Activated effector memory CD4-positive, alpha-beta T cell treated with Interleukin-2 at 50 U/mL for 16 hours (primary cell): ENCODE measurements around the gene RNF224.
"Not testable (repeated sequence)": the region's sequence is repeated elsewhere in the genome, so short reads cannot be mapped to it uniquely, and the experiment has no call there.

Experiments used
- DNase-seq: peaks from one replicate; pipeline ENCODE4 v3.0.0-alpha.2; 2020

Gene RNF224

DNA sequence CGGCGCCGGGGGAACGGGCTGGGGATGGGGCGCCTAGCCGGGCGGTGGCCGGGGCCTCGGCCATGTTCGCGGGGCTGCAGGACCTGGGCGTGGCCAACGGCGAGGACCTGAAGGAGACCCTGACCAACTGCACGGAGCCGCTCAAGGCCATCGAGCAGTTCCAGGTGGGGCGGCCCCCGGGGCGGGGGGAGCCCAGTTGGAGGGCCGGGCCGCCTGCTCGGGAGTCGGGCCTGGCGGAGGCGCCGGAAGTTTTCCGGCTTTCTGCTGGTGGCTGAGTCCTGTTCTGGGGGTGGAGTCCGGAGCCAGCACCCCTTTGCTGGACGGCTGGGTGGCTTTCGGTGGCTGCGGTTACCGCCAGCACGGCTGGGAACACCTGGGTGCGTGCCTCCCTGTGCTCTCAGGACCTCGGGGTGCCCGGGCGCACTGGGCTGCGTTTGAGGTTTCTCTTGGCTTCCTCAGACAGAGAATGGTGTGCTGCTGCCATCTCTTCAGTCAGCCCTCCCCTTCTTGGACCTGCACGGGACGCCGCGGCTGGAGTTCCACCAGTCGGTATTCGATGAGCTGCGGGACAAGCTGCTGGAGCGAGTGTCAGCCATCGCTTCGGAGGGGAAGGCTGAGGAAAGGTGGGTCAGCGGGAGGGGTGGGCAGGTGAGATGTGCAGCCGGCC, 28.3 kb downstream of the RNF224 start:
- no peak for DNase-seq

GRCh38 chr9:137256362-137256761, 29.1 kb downstream of the RNF224 start:
- no peak for DNase-seq

DNA sequence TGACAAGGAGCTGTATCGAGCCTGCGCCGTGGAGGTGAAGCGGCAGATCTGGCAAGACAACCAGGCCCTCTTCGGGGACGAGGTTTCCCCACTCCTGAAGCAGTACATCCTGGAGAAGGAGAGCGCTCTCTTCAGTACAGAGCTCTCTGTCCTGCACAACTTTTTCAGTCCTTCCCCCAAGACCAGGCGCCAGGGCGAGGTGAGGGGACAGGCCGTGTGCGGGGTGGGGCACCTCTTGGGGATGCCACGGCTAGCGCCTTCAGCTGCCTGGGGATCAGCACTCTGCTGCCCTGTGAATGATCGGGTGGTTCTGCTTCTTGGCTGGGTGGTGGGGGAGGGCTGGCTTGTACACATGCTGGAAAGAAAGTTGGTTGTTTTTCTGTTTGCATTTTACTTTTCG, 29.6 kb downstream of the RNF224 start:
- DNase-seq, result no peak

DNA sequence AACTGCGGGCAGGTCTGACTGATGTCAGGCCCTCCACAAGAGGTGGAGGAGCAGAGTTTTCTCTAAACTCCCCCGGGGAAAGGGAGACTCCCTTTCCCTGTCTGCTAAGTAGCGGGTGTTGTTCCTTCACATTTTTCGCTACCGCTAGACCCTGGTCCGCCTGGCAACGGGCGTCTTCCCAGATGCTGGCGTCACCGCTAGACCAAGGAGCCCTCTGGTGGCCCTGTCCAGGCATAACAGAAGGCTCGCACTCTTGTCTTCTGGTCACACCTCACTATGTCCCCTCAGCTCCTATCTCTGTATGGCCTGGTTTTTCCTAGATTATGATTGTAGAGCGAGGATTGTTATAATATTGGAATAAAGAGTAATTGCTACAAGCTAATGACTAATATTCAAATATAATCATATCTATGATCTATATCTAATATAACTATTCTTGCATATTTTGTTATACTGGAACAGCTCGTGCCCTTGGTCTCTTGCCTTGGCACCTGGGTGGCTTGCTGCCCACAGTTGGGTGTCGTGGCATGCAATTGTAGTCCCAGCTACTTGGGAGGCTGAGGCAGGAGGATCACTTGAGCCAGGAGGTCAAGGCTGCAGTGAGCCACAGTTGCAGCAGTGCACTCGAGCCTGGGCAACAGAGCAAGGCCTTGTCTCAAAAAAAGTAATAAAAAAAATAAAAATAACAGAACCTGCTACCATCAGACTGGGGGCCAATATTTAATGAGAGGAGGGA, 35.0 kb downstream of the RNF224 start:
- DNase-seq, result not testable (repeated sequence)

- no peak for DNase-seq
These were observed 35.6 kb downstream of the RNF224 start for GRCh38 chr9:137262909-137263285.

GRCh38 chr9:137263506-137263905, 36.2 kb downstream of the RNF224 start:
- no peak for DNase-seq

- DNase-seq, result no peak
These were observed 36.8 kb downstream of the RNF224 start for GRCh38 chr9:137264067-137264466.

DNA sequence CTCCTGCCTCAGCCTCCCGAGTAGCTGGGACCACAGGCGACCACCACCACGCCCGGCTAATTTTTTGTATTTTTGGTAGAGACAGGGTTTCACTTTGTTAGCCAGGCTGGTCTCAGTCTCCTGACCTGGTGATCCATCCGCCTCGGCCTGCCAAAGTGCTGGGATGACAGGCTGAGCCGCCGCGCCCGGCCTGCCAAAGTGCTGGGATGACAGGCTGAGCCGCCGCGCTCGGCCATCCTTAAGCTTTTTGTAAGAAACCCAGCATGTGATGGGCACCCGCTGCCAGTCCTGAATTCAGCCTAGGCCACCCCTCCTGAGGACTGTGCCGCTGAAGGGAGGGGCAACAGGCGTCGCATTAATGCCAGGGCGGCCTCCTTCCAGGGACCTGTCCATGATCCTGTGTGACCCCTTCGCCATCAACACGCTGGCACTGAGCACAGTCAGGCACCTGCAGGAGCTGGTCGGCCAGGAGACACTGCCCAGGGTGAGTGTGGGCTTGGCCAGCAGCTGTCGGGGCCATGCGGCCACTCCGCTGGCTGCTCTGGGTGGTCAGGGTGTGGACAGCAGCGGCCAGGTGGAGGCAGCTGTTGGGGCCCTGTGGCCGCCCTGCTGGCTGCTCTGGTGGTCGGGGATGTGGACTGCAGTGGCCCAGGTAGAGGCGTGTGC, 38.3 kb downstream of the RNF224 start:
- no peak for DNase-seq

DNA sequence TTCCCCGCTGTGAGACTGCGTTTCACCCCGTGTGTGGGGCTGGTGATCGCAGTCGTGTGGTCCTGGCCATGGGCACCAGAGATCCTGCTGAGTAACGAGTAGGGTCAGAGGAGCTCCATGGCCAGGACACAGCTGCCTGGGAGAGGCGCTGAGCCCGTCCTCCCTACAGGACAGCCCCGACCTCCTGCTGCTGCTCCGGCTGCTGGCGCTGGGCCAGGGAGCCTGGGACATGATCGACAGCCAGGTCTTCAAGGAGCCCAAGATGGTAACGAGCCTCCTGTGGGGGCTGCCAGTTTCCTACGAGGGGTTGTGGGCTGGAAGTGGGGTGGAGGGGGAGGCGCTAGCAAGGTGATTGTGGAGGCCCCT, 38.8 kb downstream of the RNF224 start:
- no peak for DNase-seq

- DNase-seq, result no peak
These were observed 39.5 kb downstream of the RNF224 start for GRCh38 chr9:137266585-137267453.

DNA sequence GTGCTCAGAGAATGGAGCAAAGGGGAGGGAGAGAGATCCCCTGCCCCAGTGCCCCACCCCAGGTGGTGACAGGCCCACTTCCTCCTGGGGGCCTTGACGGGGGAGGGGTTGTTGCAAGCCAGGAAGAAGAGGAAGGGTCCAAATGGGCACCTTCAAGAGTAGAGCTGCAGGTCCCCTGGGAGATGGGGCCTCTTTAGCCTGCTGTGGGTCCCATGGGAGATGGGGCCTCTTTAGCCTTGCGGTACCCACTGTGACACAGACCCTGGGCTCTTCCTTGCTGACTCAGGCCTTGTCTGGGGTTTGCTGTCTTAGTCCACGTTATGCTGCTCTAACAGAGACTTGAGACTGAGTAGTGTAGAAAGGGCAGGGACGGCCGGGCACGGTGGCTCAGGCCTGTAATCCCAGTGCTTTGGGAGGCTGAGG, 40.6 kb downstream of the RNF224 start:
- no peak for DNase-seq

DNA sequence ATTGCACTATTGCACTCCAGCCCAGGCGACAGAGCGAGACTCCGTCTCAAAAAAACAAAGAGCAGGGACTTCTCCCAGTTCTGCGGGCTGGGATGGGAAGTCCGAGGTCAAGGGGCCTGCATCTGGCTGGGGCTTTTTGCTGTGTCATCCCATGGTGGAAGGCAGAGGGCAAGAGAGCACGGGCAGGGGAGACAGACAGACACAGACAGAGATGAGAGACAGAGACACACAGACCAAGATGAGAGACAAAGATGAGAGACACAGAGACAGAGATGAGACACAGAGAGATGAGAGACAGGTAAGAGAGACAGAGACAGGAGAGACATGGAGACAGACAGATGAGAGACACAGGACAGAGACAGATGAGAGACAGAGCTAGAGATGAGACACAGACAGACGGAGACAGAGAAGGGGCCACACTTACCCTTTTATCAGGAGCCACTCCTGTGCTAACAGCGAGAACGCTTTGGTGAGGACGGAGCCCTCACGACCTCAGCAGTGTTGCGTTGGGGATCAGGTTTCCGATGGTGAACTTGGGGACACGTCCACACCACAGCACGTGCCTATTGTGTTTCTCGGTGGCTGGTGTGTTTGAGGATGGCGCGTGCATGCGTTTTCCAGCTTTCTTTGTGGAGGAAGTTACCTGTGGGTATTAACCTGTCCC, 41.4 kb downstream of the RNF224 start:
- no peak for DNase-seq

DNA sequence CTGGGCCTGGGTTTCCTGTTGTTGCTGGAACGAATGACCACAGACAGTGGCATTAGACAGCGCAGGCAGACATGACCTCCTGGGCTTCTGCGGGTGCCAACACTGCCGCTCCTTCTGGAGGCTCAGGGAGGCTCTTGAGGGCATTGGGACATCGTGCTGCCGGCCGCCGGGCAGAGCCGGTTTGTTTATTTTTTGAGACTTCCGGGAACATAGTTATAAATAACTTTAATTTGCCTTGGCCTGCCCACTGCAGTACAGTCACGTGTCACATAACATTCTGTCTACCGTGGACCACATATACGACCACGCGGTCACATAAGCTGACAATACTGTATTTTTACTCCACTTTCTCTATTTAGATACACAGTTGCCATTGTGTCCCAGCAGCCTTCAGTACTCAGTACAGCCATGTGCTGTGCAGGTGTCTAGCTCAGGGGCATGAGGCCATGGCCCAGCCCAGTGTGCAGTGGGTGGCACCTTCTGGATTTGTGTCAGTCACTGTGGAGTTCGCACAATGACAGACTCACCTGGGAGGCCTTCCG, 42.0 kb downstream of the RNF224 start:
- DNase-seq, result no peak

DNA sequence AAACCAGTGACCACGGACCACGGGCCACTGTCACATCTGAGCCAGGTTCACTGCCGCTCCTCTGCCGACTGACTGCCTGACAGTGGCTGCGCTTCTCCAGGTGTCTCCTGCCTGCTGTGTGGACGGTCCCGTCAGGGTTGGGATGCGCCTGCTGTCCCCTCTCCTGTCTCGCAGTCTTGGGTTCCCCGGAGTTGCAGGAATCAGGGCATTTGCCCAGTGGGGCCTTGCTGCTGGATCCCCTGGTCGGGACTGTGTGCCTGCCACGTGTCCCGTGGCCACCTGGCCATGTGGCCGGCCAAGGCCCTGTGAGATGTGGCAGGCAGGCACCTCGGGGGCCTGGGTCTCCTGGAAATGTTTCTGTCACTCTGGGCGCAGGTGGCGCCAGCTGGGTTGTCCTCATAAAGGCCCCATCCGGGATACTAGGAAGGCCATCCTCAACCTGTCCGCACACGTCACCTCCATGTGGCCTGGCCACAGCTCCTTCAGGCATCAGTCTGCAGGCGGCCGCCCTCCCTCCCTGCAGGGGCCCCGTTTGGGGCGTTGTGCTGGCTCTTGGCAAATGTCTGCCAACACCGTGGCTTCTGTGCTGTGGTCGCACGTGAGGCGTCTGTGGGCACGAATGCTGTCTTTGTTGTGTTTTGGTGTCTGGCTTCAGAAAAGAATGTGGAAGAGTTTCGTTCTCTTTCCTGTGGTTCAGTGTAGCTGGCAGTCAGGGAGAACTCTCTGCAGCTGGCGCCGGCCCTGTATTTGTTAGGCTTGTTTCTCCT, 43.8 kb downstream of the RNF224 start:
- DNase-seq, result no peak

- no peak for DNase-seq
These were observed 44.4 kb downstream of the RNF224 start for GRCh38 chr9:137271696-137272076.

DNA sequence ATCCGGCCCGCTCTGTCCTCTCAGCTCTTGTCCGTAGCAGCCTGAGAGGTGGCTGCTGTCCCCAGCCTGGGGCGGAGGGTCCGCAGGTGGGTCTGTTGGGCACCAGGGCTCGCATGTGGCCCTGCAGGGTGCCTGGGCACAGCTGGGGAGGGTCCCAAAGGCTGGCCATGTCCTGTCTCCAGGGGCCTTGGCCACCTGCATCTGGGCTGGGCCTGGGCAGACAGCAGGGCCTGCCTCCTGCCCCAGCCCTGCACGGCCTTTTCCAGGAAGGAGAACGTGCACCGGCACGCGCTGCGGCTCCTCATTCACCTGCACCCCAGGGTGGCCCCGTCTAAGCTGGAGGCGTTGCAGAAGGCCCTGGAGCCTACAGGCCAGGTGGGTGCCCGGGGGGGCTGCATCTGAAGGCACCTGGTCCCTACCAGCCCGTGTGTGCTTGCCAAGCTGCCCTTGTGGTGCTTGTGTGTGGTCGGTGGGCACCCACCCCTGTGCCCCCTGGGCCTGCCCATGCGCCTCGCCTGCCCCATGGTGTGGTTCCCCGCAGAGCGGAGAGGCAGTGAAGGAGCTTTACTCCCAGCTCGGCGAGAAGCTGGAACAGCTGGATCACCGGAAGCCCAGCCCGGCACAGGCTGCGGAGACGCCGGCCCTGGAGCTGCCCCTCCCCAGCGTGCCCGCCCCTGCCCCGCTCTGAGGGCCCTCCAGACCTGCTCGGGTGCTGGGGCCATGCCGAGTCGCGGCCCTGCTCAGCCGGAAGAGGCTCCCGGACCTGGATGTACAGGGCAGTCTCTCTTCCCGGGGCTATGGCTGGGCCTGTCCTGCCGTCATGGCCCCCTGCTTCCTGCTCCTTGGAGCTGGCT, 45.2 kb downstream of the RNF224 start:
- DNase-seq, result no peak

GRCh38 chr9:137273095-137273490, 45.8 kb downstream of the RNF224 start:
- DNase-seq, result no peak

DNA sequence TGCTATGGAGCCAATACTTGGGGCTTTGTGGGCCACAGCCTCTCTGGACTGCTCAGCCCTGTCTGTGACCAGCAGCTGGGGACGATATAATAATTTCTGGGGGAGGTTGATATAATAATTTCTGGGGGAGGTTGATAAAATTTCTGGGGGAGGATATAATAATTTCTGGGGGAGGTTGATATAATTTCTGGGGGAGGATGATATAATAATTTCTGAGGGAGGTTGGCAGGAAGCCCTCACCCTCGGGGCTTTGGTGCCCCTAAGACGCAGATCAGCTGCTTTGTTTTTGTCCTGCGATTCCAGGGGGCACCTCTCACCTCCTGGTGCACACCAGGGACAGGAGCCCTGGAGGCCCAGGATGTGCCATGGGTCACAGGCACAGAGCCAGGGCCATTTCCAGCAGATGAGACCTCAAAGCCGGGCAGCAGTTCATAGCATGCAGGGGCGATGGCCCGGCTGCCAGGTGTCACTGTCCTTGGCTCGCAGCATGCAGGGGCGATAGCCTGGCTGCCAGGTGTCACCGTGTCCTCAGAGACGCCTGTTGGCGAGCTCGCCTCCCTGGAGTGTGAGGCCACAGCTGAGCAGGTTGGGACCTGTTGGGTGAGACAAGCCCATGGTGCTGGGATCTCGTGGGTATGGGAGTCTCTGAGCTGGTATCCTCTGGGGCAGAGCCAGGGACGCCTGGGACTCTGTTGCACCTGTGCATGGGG, 46.5 kb downstream of the RNF224 start:
- no peak for DNase-seq

DNA sequence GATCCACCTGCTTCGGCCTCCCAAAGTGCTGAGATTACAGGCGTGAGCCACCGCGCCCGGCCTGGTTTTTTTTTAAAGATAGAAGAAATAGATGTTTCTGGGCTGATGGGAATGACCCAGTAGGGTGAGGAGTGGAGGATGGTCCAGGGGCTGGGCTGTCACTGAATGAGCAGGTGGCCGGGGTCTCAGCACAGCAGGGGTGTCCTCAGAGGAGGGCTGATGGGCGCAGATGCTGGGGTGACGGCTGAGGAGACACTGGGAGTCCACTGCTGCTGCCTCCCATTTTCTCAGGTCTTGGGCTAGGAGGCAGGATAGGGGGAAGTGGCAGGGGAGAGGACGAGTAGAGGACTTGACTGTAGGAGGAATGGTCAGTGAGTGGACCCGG, 47.9 kb downstream of the RNF224 start:
- DNase-seq, result no peak
